HAP-1 (cell line): ENCODE data around the gene ERLEC1.
"Not testable (repeated sequence)": the region's sequence is repeated elsewhere in the genome, so short reads cannot be mapped to it uniquely, and the experiment has no call there.

Source experiments
- DNase-seq, 2 experiments: peaks; one replicate each; pipeline ENCODE4 v3.0.0-alpha.2; 2016 to 2020; ENCODE audit warnings: low spot score in 2 of 2
- H3K27me3 ChIP-seq: fragments of 250-450 bp; sonication (Bioruptor Pico); 2 replicates; pipeline ENCODE4 v1.5.1; 2020; ENCODE audit warnings: low read depth, mild to moderate bottlenecking, moderate library complexity
- H3K36me3 ChIP-seq: fragments of 250-450 bp; sonication (Bioruptor Pico); replicated peaks from 2 replicates; pipeline ENCODE4 v1.5.1; 2020; ENCODE audit warnings: mild to moderate bottlenecking
- H3K4me1 ChIP-seq: fragments of 250-450 bp; sonication (Bioruptor Pico); 2 replicates; pipeline ENCODE4 v1.5.1; 2020; ENCODE audit warnings: mild to moderate bottlenecking
- H3K4me3 ChIP-seq: fragments of 250-450 bp; sonication (Bioruptor Pico); 2 replicates; pipeline ENCODE4 v1.5.1; 2020; ENCODE audit warnings: mild to moderate bottlenecking, moderate library complexity
- H3K9me3 ChIP-seq: fragments of 250-450 bp; sonication (Bioruptor Pico); 2 replicates; pipeline ENCODE4 v1.5.1; 2020; ENCODE audit warnings: mild to moderate bottlenecking, moderate library complexity
- in situ Hi-C: fragments of 300-500 bp; cut with MboI; formaldehyde crosslinking; loops from 3 replicates; pipeline ENCODE4 v1.14.3; 2020; ENCODE audit warnings: low sequenced_read_pairs, inconsistent platforms, mixed read lengths

Gene ERLEC1, protein sequence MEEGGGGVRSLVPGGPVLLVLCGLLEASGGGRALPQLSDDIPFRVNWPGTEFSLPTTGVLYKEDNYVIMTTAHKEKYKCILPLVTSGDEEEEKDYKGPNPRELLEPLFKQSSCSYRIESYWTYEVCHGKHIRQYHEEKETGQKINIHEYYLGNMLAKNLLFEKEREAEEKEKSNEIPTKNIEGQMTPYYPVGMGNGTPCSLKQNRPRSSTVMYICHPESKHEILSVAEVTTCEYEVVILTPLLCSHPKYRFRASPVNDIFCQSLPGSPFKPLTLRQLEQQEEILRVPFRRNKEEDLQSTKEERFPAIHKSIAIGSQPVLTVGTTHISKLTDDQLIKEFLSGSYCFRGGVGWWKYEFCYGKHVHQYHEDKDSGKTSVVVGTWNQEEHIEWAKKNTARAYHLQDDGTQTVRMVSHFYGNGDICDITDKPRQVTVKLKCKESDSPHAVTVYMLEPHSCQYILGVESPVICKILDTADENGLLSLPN

GRCh38 chr2:53786705-53787613 lies at the start of gene ERLEC1, which contains the start of gene ASB3:
Gene ERLEC1, plus strand, starts transcription at chr2:53787044. Its CDS starts 167 bp downstream, at chr2:53787211.
Gene ASB3, minus strand, starts transcription at chr2:53786953. Its CDS starts 21,381 bp downstream, at chr2:53765572.
- Histone ChIP-seq H3K36me3 (no peaks in the 10 kb centered on the region; the same call in 1 of the 2 replicates), H3K4me3 (peak within 1 kb of the TSS; percentile 88), H3K27me3 (no peaks in the 10 kb centered on the region), H3K4me1 (peaks cover 2% of the 10 kb centered on the region), H3K9me3 (no peaks in the 10 kb centered on the region)
- peak; percentile 85 to 95 for DNase-seq
- in situ Hi-C loops, result no loop called here

- H3K9me3 ChIP-seq, result no peaks in the 10 kb centered on the region
- no peak overlapping the region for H3K4me3 ChIP-seq
- in situ Hi-C loops, result no loop called here
- no peaks in the 10 kb centered on the region for H3K4me1 ChIP-seq
- H3K36me3 ChIP-seq, result no peaks in the 10 kb centered on the region; the same call in 1 of the 2 replicates
- DNase-seq, result no peak
- no peaks in the 10 kb centered on the region for H3K27me3 ChIP-seq
These were observed 49.8 kb upstream of the ERLEC1 start for GRCh38 chr2:53737091-53737490.

GRCh38 chr2:53739032-53739431 lies 47.8 kb upstream of the ERLEC1 start:
- H3K9me3 ChIP-seq, result no peaks in the 10 kb centered on the region
- in situ Hi-C loops, result no loop called here
- H3K4me1 ChIP-seq, result no peaks in the 10 kb centered on the region
- no peak for DNase-seq
- no peaks in the 10 kb centered on the region; the same call in 1 of the 2 replicates for H3K36me3 ChIP-seq
- H3K27me3 ChIP-seq, result no peaks in the 10 kb centered on the region
- no peak overlapping the region for H3K4me3 ChIP-seq

- no peaks in the 10 kb centered on the region for H3K9me3 ChIP-seq
- H3K4me3 ChIP-seq, result no peak overlapping the region
- peak in 1 of 2 experiments; percentile 54 for DNase-seq
- H3K36me3 ChIP-seq, result no peaks in the 10 kb centered on the region; the same call in 1 of the 2 replicates
- no peaks in the 10 kb centered on the region for H3K27me3 ChIP-seq
- H3K4me1 ChIP-seq, result no peaks in the 10 kb centered on the region
- in situ Hi-C loops, result no loop called here
These were observed 46.7 kb upstream of the ERLEC1 start for GRCh38 chr2:53740170-53740569.

DNA sequence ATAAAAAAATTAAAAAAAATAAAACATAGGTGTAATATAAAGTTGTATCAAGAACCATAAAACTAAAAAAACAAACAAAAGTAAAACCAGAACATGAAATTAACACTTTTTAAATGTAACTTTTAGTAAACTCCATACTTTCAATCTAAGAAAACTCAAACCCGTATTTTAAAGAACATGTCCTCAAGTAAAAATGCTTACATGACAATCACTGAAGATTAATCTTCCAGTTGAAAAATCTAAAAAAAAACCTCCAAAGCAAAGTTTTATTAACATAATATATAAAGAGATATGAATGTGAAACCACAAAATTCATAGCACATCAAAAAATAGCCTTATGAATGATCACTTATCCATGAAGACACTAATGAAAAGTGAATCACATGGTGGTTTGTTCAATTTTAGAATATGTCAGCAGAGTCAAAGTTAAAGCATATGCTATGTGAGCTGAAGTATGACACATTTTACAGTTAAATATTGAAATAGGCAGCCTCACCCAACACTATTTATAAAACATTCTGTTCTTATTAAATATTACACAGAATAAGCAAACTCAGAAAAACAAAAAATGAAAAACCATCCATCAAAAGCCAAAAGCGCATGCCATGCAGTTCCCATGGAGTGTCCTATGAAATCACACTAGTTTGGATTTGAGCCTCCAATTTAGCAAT lies 42.3 kb upstream of the ERLEC1 start:
- Histone ChIP-seq H3K27me3 (no peaks in the 10 kb centered on the region), H3K4me3 (no peak overlapping the region), H3K9me3 (no peaks in the 10 kb centered on the region), H3K4me1 (no peaks in the 10 kb centered on the region), H3K36me3 (peaks cover 15% of the 10 kb centered on the region; the same call in 1 of the 2 replicates)
- DNase-seq, result no peak
- in situ Hi-C loops, result no loop called here

DNA sequence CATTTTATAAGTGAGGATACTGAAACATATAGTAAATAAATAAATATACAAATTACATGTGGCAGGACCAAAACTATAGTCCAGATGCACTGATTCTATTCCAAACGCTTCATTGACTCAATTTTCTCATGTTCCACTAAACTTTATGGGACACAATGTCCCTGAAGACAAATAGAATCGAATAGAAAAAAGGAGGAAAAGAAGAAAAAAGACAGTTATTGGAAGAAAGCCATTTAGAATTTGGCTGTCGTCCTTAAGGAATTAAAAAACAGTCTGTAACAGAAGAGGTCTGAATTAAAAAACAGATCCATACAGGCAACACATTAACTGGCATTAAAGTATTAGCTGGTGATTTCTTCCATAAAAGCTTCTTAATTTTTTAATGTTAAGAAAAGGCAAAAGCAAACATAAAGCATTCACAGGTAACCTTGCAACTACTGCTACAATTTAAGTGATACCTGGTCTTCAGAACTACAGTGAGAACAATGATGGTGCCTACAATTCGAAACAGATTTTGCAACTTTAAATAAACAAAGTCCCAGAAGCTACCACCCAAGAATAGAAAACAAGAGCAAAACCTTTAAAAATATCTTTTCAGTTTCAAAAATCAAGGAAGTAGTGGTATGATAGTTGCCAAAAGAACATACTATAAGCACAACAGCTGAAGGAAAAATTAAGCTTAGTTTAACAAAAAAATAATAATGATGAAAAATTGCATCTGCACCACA lies 36.6 kb upstream of the ERLEC1 start:
- H3K27me3 ChIP-seq, result no peaks in the 10 kb centered on the region
- in situ Hi-C loops, result no loop called here
- H3K4me1 ChIP-seq, result no peaks in the 10 kb centered on the region
- no peak overlapping the region for H3K4me3 ChIP-seq
- peaks cover 16% of the 10 kb centered on the region; the same call in 1 of the 2 replicates for H3K36me3 ChIP-seq
- H3K9me3 ChIP-seq, result no peaks in the 10 kb centered on the region
- no peak for DNase-seq

GRCh38 chr2:53751728-53752127 lies 35.1 kb upstream of the ERLEC1 start:
- Histone ChIP-seq H3K4me3 (no peak overlapping the region), H3K36me3 (peaks cover 16% of the 10 kb centered on the region; the same call in 1 of the 2 replicates), H3K4me1 (no peaks in the 10 kb centered on the region), H3K9me3 (no peaks in the 10 kb centered on the region), H3K27me3 (no peaks in the 10 kb centered on the region)
- in situ Hi-C loops, result no loop called here
- DNase-seq, result peak in 1 of 2 experiments; percentile 2

DNA sequence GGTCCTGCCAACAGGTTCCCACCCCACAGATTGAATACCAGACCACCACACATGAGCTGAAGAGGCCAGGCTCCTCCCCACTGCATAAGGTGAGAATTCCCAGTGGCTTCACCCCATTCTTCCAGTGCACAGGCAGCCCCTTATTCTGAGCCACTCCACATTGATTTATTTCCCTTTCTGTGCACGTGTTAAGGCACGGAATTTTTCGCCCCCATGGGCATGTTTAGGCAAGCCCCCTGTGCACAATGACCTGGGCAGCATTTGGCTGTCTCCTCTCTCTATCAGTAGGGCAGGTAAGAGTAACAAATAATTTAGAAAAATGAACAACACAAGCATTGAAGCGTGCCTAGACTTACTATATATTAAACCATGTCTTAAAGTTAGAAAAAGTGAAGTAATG lies 34.5 kb upstream of the ERLEC1 start:
- Histone ChIP-seq H3K4me1 (no peaks in the 10 kb centered on the region), H3K27me3 (no peaks in the 10 kb centered on the region), H3K9me3 (no peaks in the 10 kb centered on the region), H3K36me3 (peaks cover 12% of the 10 kb centered on the region; the same call in 1 of the 2 replicates), H3K4me3 (no peak overlapping the region)
- DNase-seq, result no peak
- in situ Hi-C loops, result no loop called here

DNA sequence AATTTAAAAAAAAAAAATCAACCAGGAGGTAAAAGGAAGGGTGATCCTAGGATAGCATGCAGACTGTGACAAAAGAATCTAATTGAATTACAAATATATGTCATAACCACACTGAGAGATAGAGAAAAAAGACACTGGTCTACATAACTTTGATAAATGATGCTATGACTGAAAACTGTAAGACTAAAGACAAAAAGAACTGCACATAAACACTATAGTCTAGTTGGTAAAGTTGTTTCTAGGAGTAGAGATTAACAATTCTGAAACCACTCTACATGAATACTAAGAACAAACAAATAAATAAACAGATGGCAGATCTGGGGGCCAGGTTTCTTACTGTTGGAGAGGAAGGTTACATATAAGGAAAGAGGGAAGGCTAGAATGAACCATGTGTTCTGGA lies 33.8 kb upstream of the ERLEC1 start:
- Histone ChIP-seq H3K36me3 (peaks cover 7% of the 10 kb centered on the region; the same call in 1 of the 2 replicates), H3K4me1 (no peaks in the 10 kb centered on the region), H3K9me3 (no peaks in the 10 kb centered on the region), H3K27me3 (no peaks in the 10 kb centered on the region), H3K4me3 (no peak overlapping the region)
- no peak for DNase-seq
- in situ Hi-C loops, result no loop called here

GRCh38 chr2:53755121-53755520 lies 31.7 kb upstream of the ERLEC1 start:
- Histone ChIP-seq H3K9me3 (no peaks in the 10 kb centered on the region), H3K27me3 (no peaks in the 10 kb centered on the region), H3K4me1 (no peaks in the 10 kb centered on the region), H3K36me3 (no peaks in the 10 kb centered on the region; the same call in 1 of the 2 replicates), H3K4me3 (no peak overlapping the region)
- no peak for DNase-seq
- in situ Hi-C loops, result no loop called here

DNA sequence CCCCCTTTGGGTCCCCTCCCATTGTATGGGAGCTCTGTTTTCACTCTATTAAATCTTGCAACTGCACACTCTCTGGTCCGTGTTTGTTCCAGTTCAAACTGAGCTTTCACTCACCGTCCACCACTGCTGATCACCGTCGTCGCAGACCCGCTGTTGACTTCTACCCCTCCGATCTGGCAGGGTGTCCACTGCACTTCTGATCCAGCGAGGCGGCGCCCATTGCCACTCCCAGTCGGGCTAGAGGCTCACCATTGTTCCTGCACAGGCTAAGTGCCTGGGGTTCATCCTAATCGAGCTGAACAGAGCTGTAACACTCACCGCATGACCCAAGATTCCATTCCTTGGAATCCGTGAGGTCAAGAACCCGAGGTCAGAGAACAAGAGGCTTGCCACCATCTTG lies 30.2 kb upstream of the ERLEC1 start:
- no peaks in the 10 kb centered on the region for H3K4me1 ChIP-seq
- no peaks in the 10 kb centered on the region for H3K9me3 ChIP-seq
- in situ Hi-C loops, result no loop called here
- H3K27me3 ChIP-seq, result no peaks in the 10 kb centered on the region
- no peaks in the 10 kb centered on the region; the same call in 1 of the 2 replicates for H3K36me3 ChIP-seq
- DNase-seq, result no peak
- no peak overlapping the region for H3K4me3 ChIP-seq

DNA sequence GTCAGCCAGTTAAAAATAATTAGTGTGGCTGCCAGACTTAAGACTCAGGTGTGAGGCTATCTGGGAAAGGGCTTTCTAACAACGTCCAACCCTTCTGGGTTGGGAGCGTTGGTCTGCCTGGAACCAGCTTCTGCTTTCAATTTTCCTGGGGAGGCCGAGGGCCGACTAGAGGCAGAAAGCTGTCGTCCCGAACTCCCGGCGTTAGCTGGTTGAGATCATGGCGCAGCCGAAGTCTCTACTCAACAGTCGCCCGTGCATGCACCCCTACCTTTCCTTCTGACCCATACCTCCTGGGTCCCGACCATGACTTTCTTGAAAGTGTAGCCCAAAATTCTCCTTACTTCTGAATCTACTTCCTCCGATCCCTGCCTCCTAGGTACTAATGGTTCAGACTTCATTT lies 29.6 kb upstream of the ERLEC1 start:
- H3K4me3 ChIP-seq, H3K27me3 ChIP-seq, in situ Hi-C loops, DNase-seq, H3K9me3 ChIP-seq, H3K36me3 ChIP-seq, H3K4me1 ChIP-seq: not testable (repeated sequence)

DNA sequence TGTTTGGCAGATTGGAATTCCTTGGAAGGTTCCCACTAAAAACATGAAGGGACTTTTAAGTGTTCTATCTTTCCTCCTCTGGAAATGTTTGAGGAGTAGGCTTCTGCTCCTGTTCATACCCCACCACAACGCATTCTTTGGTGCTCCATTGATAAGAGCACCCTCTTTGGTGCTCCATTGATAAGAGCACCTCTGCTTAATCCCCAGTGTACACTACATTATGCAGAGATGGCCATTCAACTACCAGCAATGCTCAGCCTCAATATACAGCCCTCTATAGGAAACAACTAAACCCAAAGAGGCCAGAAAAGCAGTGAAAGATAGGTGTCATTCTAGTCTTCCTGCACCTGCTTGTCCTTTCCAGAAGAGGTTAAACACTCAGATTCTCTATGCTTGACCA lies 21.1 kb upstream of the ERLEC1 start:
- no peaks in the 10 kb centered on the region for H3K9me3 ChIP-seq
- H3K4me3 ChIP-seq, result no peak overlapping the region
- H3K27me3 ChIP-seq, result no peaks in the 10 kb centered on the region
- H3K36me3 ChIP-seq, result peaks cover 14% of the 10 kb centered on the region
- no peak for DNase-seq
- peaks cover 21% of the 10 kb centered on the region for H3K4me1 ChIP-seq
- in situ Hi-C loops, result no loop called here
